GM23338 (cell line): Measurements from ENCODE around the gene KCNJ8. TPM values are rescaled to one million over a fixed set of nuclear protein-coding genes. Genes with fewer than 3 reads are reported as not detected.

ENCODE experiments used
- ATAC-seq: fragments of 200-7000 bp; cut with Tn5 transposase; 3 replicates; pipeline ENCODE4 v1.9.1; 2020
- DNase-seq: peaks from one replicate; pipeline ENCODE4 v3.0.0-alpha.2; 2015; ENCODE audit warnings: low spot score
- H2AFZ ChIP-seq: fragments of 200-600 bp; sonication (generic); 2 replicates; pipeline ENCODE4 v1.8.0; 2016; ENCODE audit warnings: antibody characterized with exemption, mild to moderate bottlenecking, moderate library complexity
- H3F3A ChIP-seq: fragments of 200-600 bp; sonication (generic); replicated peaks from 2 replicates; pipeline ENCODE4 v1.8.0; 2017; ENCODE audit warnings: antibody characterized with exemption, mixed run types, low read depth
- H3K27ac ChIP-seq: fragments of 200-600 bp; sonication (generic); 2 replicates; pipeline ENCODE4 v1.6.1; 2016; ENCODE audit warnings: low read depth
- H3K27me3 ChIP-seq: fragments of 200-600 bp; sonication (generic); 2 replicates; pipeline ENCODE4 v1.8.0; 2016; ENCODE audit warnings: mild to moderate bottlenecking, mixed run types, moderate library complexity; ENCODE audit not compliant: insufficient read depth
- H3K36me3 ChIP-seq: fragments of 200-600 bp; sonication (generic); 2 replicates; pipeline ENCODE4 v1.8.0; 2016; ENCODE audit warnings: mild to moderate bottlenecking; ENCODE audit not compliant: insufficient read depth
- H3K4me1 ChIP-seq: fragments of 200-600 bp; sonication (generic); 2 replicates; pipeline ENCODE4 v1.8.0; 2016; ENCODE audit warnings: mild to moderate bottlenecking, moderate library complexity; ENCODE audit not compliant: insufficient read depth
- H3K4me2 ChIP-seq: fragments of 200-600 bp; sonication (generic); 2 replicates; pipeline ENCODE4 v1.7.1; 2017; ENCODE audit warnings: mixed run types
- H3K4me3 ChIP-seq: fragments of 200-600 bp; sonication (generic); 2 replicates; pipeline ENCODE4 v1.6.1; 2016; ENCODE audit warnings: mixed run types
- H3K79me2 ChIP-seq: fragments of 200-600 bp; sonication (generic); replicated peaks from 2 replicates; pipeline ENCODE4 v1.8.0; 2017; ENCODE audit warnings: mild to moderate bottlenecking; ENCODE audit not compliant: insufficient read depth
- H3K9me2 ChIP-seq: fragments of 200-600 bp; sonication (generic); 2 replicates; pipeline ENCODE4 v1.8.0; 2017; ENCODE audit not compliant: insufficient read depth
- H4K20me1 ChIP-seq: fragments of 200-600 bp; sonication (generic); replicated peaks from 2 replicates; pipeline ENCODE4 v1.8.0; 2017; ENCODE audit warnings: mild to moderate bottlenecking; ENCODE audit not compliant: insufficient read depth
- H3K27ac Mint-ChIP-seq: 2 replicates; pipeline ENCODE4 v1.8.0; 2020; ENCODE audit warnings: inconsistent platforms, mild to moderate bottlenecking, moderate library complexity, mixed read lengths
- H3K27me3 Mint-ChIP-seq: 3 replicates; pipeline ENCODE4 v1.8.0; 2022; ENCODE audit warnings: low read depth, mild to moderate bottlenecking, moderate library complexity, mixed read lengths, inconsistent platforms; ENCODE audit not compliant: insufficient read depth, poor library complexity
- H3K36me3 Mint-ChIP-seq: 3 replicates; pipeline ENCODE4 v1.8.0; 2021; ENCODE audit warnings: low read depth, mild to moderate bottlenecking, inconsistent platforms, moderate library complexity, mixed read lengths
- H3K4me1 Mint-ChIP-seq: 3 replicates; pipeline ENCODE4 v1.8.0; 2020; ENCODE audit warnings: mild to moderate bottlenecking, inconsistent platforms, mixed read lengths
- H3K4me3 Mint-ChIP-seq: 3 replicates; pipeline ENCODE4 v1.8.0; 2021; ENCODE audit warnings: moderate library complexity, mild to moderate bottlenecking, inconsistent platforms, mixed read lengths
- H3K9me3 Mint-ChIP-seq: 3 replicates; pipeline ENCODE4 v1.8.0; 2020; ENCODE audit warnings: moderate library complexity, mild to moderate bottlenecking, inconsistent platforms, mixed read lengths
- CREB1 ChIP-seq: fragments of 250-450 bp; sonication (Bioruptor Pico); IDR thresholded peaks from 2 replicates; pipeline ENCODE4 v1.5.0; 2020; ENCODE audit warnings: low read depth, mild to moderate bottlenecking, moderate library complexity
- CTCF ChIP-seq, 2 experiments: fragments of 200-600 bp in 1 of 2; sonication (generic) in 1 of 2; conservative IDR thresholded peaks; 2 replicates each; pipeline versions ENCODE4 v1.5.1 to v1.6.1; 2016 to 2017; ENCODE audit warnings: antibody characterized with exemption in 2 of 2, low read depth in 2 of 2, mild to moderate bottlenecking in 2 of 2, moderate library complexity in 1 of 2
- EZH2phosphoT487 ChIP-seq: fragments of 200-600 bp; sonication (generic); IDR thresholded peaks from one replicate; pipeline ENCODE4 v1.8.1; 2018; ENCODE audit warnings: antibody characterized with exemption; ENCODE audit not compliant: unreplicated experiment
- JUNB ChIP-seq: IDR thresholded peaks from one replicate; pipeline ENCODE4 v1.6.1; 2016; ENCODE audit warnings: antibody characterized with exemption; ENCODE audit not compliant: unreplicated experiment
- NANOG ChIP-seq: IDR thresholded peaks from 2 replicates; pipeline ENCODE4 v1.6.1; 2016; ENCODE audit warnings: antibody characterized with exemption, borderline replicate concordance
- POLR2AphosphoS5 ChIP-seq: IDR thresholded peaks from 2 replicates; pipeline ENCODE4 v1.6.1; 2016; ENCODE audit warnings: antibody characterized with exemption, low read depth
- REST ChIP-seq: IDR thresholded peaks from one replicate; pipeline ENCODE4 v1.6.1; 2018; ENCODE audit warnings: antibody characterized with exemption; ENCODE audit not compliant: unreplicated experiment
- STAT1 ChIP-seq: IDR thresholded peaks from one replicate; pipeline ENCODE4 v1.6.1; 2016; ENCODE audit warnings: antibody characterized with exemption; ENCODE audit not compliant: unreplicated experiment
- ZNF114 ChIP-seq: fragments of 250-450 bp; sonication (Bioruptor Pico); IDR thresholded peaks from 2 replicates; pipeline ENCODE4 v1.5.0; 2020; ENCODE audit warnings: mild to moderate bottlenecking, moderate library complexity
- ZNF331 ChIP-seq: fragments of 250-450 bp; sonication (Bioruptor Pico); IDR thresholded peaks from 2 replicates; pipeline ENCODE4 v1.5.0; 2020; ENCODE audit warnings: low read depth, mild to moderate bottlenecking, moderate library complexity
- polyA plus RNA-seq: library from polyadenylated mRNA; unstranded; fragments of >200 nt; fragmentation: Nextera tagmentation; extraction: Ambion mirVana; gene quantifications from 2 replicates; pipeline ENCODE4 v1.2.1, GENCODE V29; 2016
- total RNA-seq: library from RNA; depleted of rRNA; stranded (reverse); fragments of >200 nt; shearing (Covaris generic); gene quantifications from 2 replicates; pipeline ENCODE4 v1.2.3, GENCODE V29; 2014
- TF ChIP-seq, protein P1 (sequence below): IDR thresholded peaks from 2 replicates; pipeline ENCODE4 v1.6.1; 2016; ENCODE audit warnings: antibody characterized with exemption

Gene KCNJ8
- total and polyA plus RNA-seq, 2 experiments from 2014 or later: 0.82 to 0.87 TPM

DNA sequence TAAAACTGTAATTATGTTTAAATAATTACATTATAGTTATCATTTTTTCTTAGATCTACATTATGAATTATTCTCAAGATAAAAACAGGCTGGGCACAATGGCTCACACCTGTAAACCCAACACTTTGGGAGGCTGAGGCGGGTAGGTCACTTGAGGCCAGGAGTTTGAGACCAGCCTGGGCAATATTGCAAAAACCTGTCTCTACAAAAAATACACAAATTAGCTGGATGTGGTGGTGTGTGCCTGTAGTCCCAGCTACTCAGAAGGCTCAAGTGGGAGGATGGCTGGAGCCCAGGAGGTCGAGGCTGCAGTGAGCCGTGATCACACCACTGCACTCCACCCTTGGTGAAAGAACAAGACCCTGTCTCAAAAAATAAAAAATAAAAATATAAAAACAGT lies 40.3 kb upstream of the KCNJ8 start (continued):
- TF ChIP-seq CTCF (conservative IDR thresholded peaks at IDR 0.05; ENCODE audit: low read depth in 2 of 2) (no peak), NANOG (no peak), EZH2phosphoT487 (no peak), STAT1 (no peak), CREB1 (CRISPR knock-in tag) (no peak)

GRCh38 chr12:21814327-21814726 lies 39.8 kb upstream of the KCNJ8 start:
- TF ChIP-seq, protein P1, sequence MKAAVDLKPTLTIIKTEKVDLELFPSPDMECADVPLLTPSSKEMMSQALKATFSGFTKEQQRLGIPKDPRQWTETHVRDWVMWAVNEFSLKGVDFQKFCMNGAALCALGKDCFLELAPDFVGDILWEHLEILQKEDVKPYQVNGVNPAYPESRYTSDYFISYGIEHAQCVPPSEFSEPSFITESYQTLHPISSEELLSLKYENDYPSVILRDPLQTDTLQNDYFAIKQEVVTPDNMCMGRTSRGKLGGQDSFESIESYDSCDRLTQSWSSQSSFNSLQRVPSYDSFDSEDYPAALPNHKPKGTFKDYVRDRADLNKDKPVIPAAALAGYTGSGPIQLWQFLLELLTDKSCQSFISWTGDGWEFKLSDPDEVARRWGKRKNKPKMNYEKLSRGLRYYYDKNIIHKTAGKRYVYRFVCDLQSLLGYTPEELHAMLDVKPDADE: no peak
- DNase-seq (no peak), ATAC-seq (no peak)
- no peaks in the 10 kb centered on the region for H3K9me3 Mint-ChIP-seq
- Histone ChIP-seq H3K4me3 (no peak overlapping the region), H3K4me1 (no peaks in the 10 kb centered on the region), H3K36me3 (no peaks in the 10 kb centered on the region), H3K4me2 (no peak overlapping the region), H3F3A (no peaks in the 10 kb centered on the region), H3K27ac (no peak overlapping the region), H3K27me3 (no peaks in the 10 kb centered on the region), H3K9me2 (no peaks in the 10 kb centered on the region), H3K79me2 (no peaks in the 10 kb centered on the region), H4K20me1 (no peaks in the 10 kb centered on the region), H2AFZ (no peak overlapping the region)
- H3K27ac Mint-ChIP-seq: no peak overlapping the region
- H3K4me1 Mint-ChIP-seq: no peaks in the 10 kb centered on the region
- no peaks in the 10 kb centered on the region for H3K36me3 Mint-ChIP-seq
- H3K27me3 Mint-ChIP-seq: peaks cover 2% of the 10 kb centered on the region
- no peak overlapping the region for H3K4me3 Mint-ChIP-seq

DNA sequence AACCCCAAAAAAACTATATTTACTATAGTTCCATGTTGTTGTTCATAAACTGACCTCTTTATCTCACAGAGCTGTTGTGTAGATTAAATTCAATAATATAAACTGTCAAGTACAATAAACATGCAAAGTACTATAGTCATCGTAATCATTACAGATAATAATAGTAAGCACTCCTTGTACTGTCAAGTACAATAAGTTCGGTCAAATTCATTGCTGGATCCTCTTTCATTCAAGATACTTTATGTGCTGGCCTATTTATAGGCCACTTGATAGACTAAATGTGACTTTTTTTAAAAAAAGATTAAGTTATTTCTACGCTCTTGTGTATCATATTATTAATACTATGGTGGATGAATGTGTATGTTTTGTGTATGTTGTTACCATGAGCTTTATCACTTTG lies 39.2 kb upstream of the KCNJ8 start:
- Histone ChIP-seq H3K36me3 (no peaks in the 10 kb centered on the region), H3K27me3 (no peaks in the 10 kb centered on the region), H3K9me2 (no peaks in the 10 kb centered on the region), H3F3A (no peaks in the 10 kb centered on the region), H2AFZ (no peak overlapping the region), H3K4me3 (no peak overlapping the region), H3K4me1 (no peaks in the 10 kb centered on the region), H3K4me2 (no peak overlapping the region), H3K27ac (no peak overlapping the region), H4K20me1 (no peaks in the 10 kb centered on the region), H3K79me2 (no peaks in the 10 kb centered on the region)
- DNase-seq (no peak), ATAC-seq (no peak)
- H3K27me3 Mint-ChIP-seq: peaks cover 2% of the 10 kb centered on the region
- H3K4me1 Mint-ChIP-seq: no peaks in the 10 kb centered on the region
- no peaks in the 10 kb centered on the region for H3K9me3 Mint-ChIP-seq
- no peak overlapping the region for H3K27ac Mint-ChIP-seq
- H3K36me3 Mint-ChIP-seq: no peaks in the 10 kb centered on the region
- no peak overlapping the region for H3K4me3 Mint-ChIP-seq
- TF ChIP-seq, protein P1: no peak
- TF ChIP-seq NANOG: no peak
- TF ChIP-seq EZH2phosphoT487: no peak
- no peak for TF ChIP-seq CREB1 (CRISPR knock-in tag)
- no peak for TF ChIP-seq REST
- no peak for TF ChIP-seq STAT1
- no peak for TF ChIP-seq ZNF114 (CRISPR knock-in tag)
- no peak for TF ChIP-seq POLR2AphosphoS5
- TF ChIP-seq ZNF331 (CRISPR knock-in tag): no peak
- no peak for TF ChIP-seq JUNB
